K562 (cell line): ENCODE data around the gene ERLEC1. TPM values are rescaled to one million over a fixed set of nuclear protein-coding genes. Genes with fewer than 3 reads are reported as not detected.

Experiments used
- ATAC-seq: fragments of 200-7000 bp; cut with Tn5 transposase; 3 replicates; pipeline ENCODE4 v1.9.1; 2020; ENCODE audit warnings: moderate library complexity
- BruUV-seq: library from RNA; stranded (reverse); fragments of 400-500 nt; replicated peaks from 2 replicates; lab custom pipeline; 2021; lab: Mats Ljungman, UMichigan
- CTCF ChIA-PET: fragments of 300-600 bp; formaldehyde crosslinking; extraction: SDS; loops from one replicate; lab custom pipeline; 2021; ENCODE audit warnings: low intra/inter-chr PET ratio; lab: Yijun Ruan, JAX
- POLR2A ChIA-PET: fragments of 300-600, 350-650 bp; sonication (Branson Sonifier 250); formaldehyde crosslinking; extraction: SDS; loops from one replicate; lab custom pipeline; 2021; ENCODE audit warnings: antibody characterized with exemption, inconsistent platforms; lab: Yijun Ruan, JAX
- DNase-seq, 4 experiments: peaks; one replicate each; pipeline versions ENCODE4 v3.0.0 to v3.0.0-alpha.2; 2011 to 2018; ENCODE audit warnings: low spot score in 3 of 4, mixed read lengths in 3 of 4; ENCODE audit errors: extremely low read depth in 1 of 4
- FAIRE-seq: peaks from 2 replicates; lab custom pipeline; 2011; peaks lifted over from hg19 to GRCh38; lab: Jason Lieb, UNC
- H2AFZ ChIP-seq: 2 replicates; pipeline ENCODE4 v1.6.0; 2011; ENCODE audit warnings: low read depth, low read length, control low read depth, inconsistent platforms
- H3K27ac ChIP-seq: fragments of 200-600 bp; 3 replicates; pipeline ENCODE4 v1.8.0; 2011; ENCODE audit warnings: low read depth, mild to moderate bottlenecking, control low read depth, inconsistent platforms, low read length, moderate library complexity, mixed read lengths; ENCODE audit errors: extremely low read depth
- H3K27me3 ChIP-seq, 2 experiments: fragments of 300-600 bp in 1 of 2; 2 replicates in 1 of 2; 3 replicates in 1 of 2; pipeline versions ENCODE4 v1.6.0 to v1.8.0; 2011; ENCODE audit warnings: inconsistent platforms in 2 of 2, low read length in 2 of 2, mild to moderate bottlenecking in 1 of 2, mixed read lengths in 1 of 2, moderate library complexity in 1 of 2; ENCODE audit not compliant: control insufficient read depth in 2 of 2, insufficient read depth in 2 of 2
- H3K36me3 ChIP-seq: fragments of 300-600 bp; 3 replicates; pipeline ENCODE4 v1.8.0; 2011; ENCODE audit warnings: mild to moderate bottlenecking, low read length, inconsistent platforms; ENCODE audit not compliant: control insufficient read depth, insufficient read depth
- H3K4me1 ChIP-seq, 2 experiments: fragments of 200-600 bp in 1 of 2; replicated peaks in 1 of 2; 2 replicates in 1 of 2; 3 replicates in 1 of 2; pipeline versions ENCODE4 v1.5.1 to v1.8.0; 2011; ENCODE audit warnings: inconsistent platforms in 2 of 2, low read length in 2 of 2, mild to moderate bottlenecking in 1 of 2, mixed read lengths in 1 of 2, moderate library complexity in 1 of 2; ENCODE audit not compliant: control insufficient read depth in 2 of 2, insufficient read depth in 2 of 2
- H3K4me2 ChIP-seq: 2 replicates; pipeline ENCODE4 v1.6.1; 2011; ENCODE audit warnings: low read length, control low read depth, inconsistent platforms, mixed read lengths; ENCODE audit not compliant: insufficient read depth
- H3K4me3 ChIP-seq: fragments of 200-600 bp; sonication (generic), shearing (Covaris generic); 2 replicates; pipeline ENCODE4 v1.5.1; 2016; ENCODE audit warnings: control low read depth, inconsistent platforms
- H3K79me2 ChIP-seq: fragments of 200-600 bp; 3 replicates; pipeline ENCODE4 v1.8.0; 2011; ENCODE audit warnings: low read length, inconsistent platforms; ENCODE audit not compliant: control insufficient read depth, insufficient read depth
- H3K9ac ChIP-seq, 2 experiments: 2 replicates each; pipeline versions ENCODE4 v1.6.0 to v1.6.1; 2011; ENCODE audit warnings: low read depth in 2 of 2, low read length in 2 of 2, control low read depth in 1 of 2, inconsistent platforms in 1 of 2, mild to moderate bottlenecking in 1 of 2, mixed read lengths in 1 of 2; ENCODE audit not compliant: insufficient read depth in 1 of 2
- H3K9me1 ChIP-seq: one replicate; pipeline ENCODE4 v1.6.0; 2011; ENCODE audit warnings: inconsistent platforms, mild to moderate bottlenecking, low read length, moderate library complexity; ENCODE audit not compliant: control insufficient read depth, insufficient read depth
- H3K9me3 ChIP-seq: replicated peaks from 2 replicates; pipeline ENCODE4 v1.5.1; 2011; ENCODE audit warnings: low read depth, low read length, inconsistent platforms; ENCODE audit not compliant: control insufficient read depth, insufficient read depth
- H4K20me1 ChIP-seq: replicated peaks from 2 replicates; pipeline ENCODE4 v1.6.1; 2011; ENCODE audit warnings: low read length, inconsistent platforms, mixed read lengths; ENCODE audit not compliant: control insufficient read depth, insufficient read depth
- BRD9 ChIP-seq: fragments of 450-650 bp; IDR thresholded peaks from 2 replicates; pipeline ENCODE4 v1.6.1; 2018; ENCODE audit warnings: low read depth; ENCODE audit not compliant: partially characterized antibody
- CTCF ChIP-seq, 3 experiments: IDR thresholded peaks in 2 of 3; conservative IDR thresholded peaks in 1 of 3; 2 replicates each; pipeline ENCODE4 v1.5.1; 2011 to 2012; ENCODE audit warnings: low read length in 3 of 3, mild to moderate bottlenecking in 3 of 3, control low read depth in 2 of 3, improper control_type of control experiment in 1 of 3, inconsistent platforms in 1 of 3, low read depth in 1 of 3, mixed read lengths in 1 of 3, moderate library complexity in 1 of 3; ENCODE audit not compliant: insufficient read depth in 2 of 3
- DACH1 ChIP-seq: fragments of 450-650 bp; IDR thresholded peaks from 2 replicates; pipeline ENCODE4 v1.6.1; 2018; ENCODE audit not compliant: partially characterized antibody
- ELF1 ChIP-seq: fragments of 200-800 bp; sonication (Bioruptor generic); IDR thresholded peaks from 2 replicates; pipeline ENCODE4 v1.6.1; 2016; ENCODE audit warnings: missing genetic modification characterization, missing compliant biosample characterization
- ESRRB ChIP-seq: fragments of 250-450 bp; sonication (Bioruptor Pico); IDR thresholded peaks from 2 replicates; pipeline ENCODE4 v1.5.0; 2020; ENCODE audit warnings: mild to moderate bottlenecking, moderate library complexity, borderline replicate concordance
- GTF2E2 ChIP-seq: fragments of 200-800 bp; sonication (Bioruptor generic); IDR thresholded peaks from 2 replicates; pipeline ENCODE4 v1.6.1; 2016; ENCODE audit warnings: missing genetic modification characterization, missing compliant biosample characterization
- HMGXB4 ChIP-seq: sonication (generic); formaldehyde crosslinking; IDR thresholded peaks from 2 replicates; pipeline ENCODE4 v1.8.1; 2023; ENCODE audit warnings: mild to moderate bottlenecking, missing genetic modification reagents
- IRF2 ChIP-seq: sonication (generic); formaldehyde crosslinking; IDR thresholded peaks from 2 replicates; pipeline ENCODE4 v1.8.1; 2022; ENCODE audit warnings: mild to moderate bottlenecking, missing genetic modification reagents
- KLF16 ChIP-seq: IDR thresholded peaks from 2 replicates; pipeline ENCODE4 v1.6.1; 2016; ENCODE audit warnings: antibody characterized with exemption
- PCBP1 ChIP-seq: fragments of 200-400 bp; formaldehyde crosslinking; IDR thresholded peaks from 2 replicates; pipeline ENCODE4 v1.6.1; 2018; ENCODE audit warnings: mild to moderate bottlenecking, low read depth, low read length; ENCODE audit not compliant: poor library complexity, severe bottlenecking
- PHTF2 ChIP-seq: fragments of 250-450 bp; sonication (Bioruptor Pico); IDR thresholded peaks from 2 replicates; pipeline ENCODE4 v1.5.0; 2021; ENCODE audit warnings: mild to moderate bottlenecking
- RBM22 ChIP-seq: fragments of 200-400 bp; formaldehyde crosslinking; IDR thresholded peaks from 2 replicates; pipeline ENCODE4 v1.6.1; 2018; ENCODE audit warnings: low read length, low read depth; ENCODE audit not compliant: poor library complexity, severe bottlenecking
- TEAD1 ChIP-seq, 2 experiments: fragments of 450-650 bp in 1 of 2; sonication (generic) in 1 of 2; formaldehyde crosslinking; IDR thresholded peaks; 2 replicates each; pipeline versions ENCODE4 v1.4.0 to v1.8.0; 2020 to 2022; ENCODE audit warnings: mild to moderate bottlenecking in 2 of 2, missing genetic modification reagents in 1 of 2
- U2AF2 ChIP-seq: fragments of 200-400 bp; formaldehyde crosslinking; optimal IDR thresholded peaks from 2 replicates; pipeline ENCODE3; 2017; ENCODE audit warnings: low read depth, mild to moderate bottlenecking, low read length
- ZNF263 ChIP-seq: sonication (generic); formaldehyde crosslinking; IDR thresholded peaks from 2 replicates; pipeline ENCODE4 v1.8.0; 2022; ENCODE audit warnings: mild to moderate bottlenecking, missing genetic modification reagents, borderline replicate concordance
- ZNF277 ChIP-seq: fragments of 250-450 bp; sonication (Bioruptor Pico); IDR thresholded peaks from 2 replicates; pipeline ENCODE4 v1.8.0; 2022; ENCODE audit warnings: inconsistent platforms, mild to moderate bottlenecking, moderate library complexity, borderline replicate concordance
- ZNF3 ChIP-seq: fragments of 250-450 bp; sonication (Bioruptor Pico); IDR thresholded peaks from 2 replicates; pipeline ENCODE4 v1.5.0; 2021; ENCODE audit warnings: mild to moderate bottlenecking, moderate library complexity
- WGBS: fragments of 100-300 bp; shearing (Covaris generic); methylation state at CpG from one replicate; pipeline ENCODE4 v1.1.6; 2016; ENCODE audit warnings: low coverage, mixed read lengths; ENCODE audit not compliant: insufficient coverage; ENCODE audit errors: missing lambda C conversion rate; 5-methylcytosine and 5-hydroxymethylcytosine counted together
- in situ Hi-C: fragments of 300-500 bp; cut with MboI; formaldehyde crosslinking; loops from 4 replicates; pipeline ENCODE4 v1.15.0; 2018; ENCODE audit warnings: inconsistent platforms, mixed read lengths
- intact Hi-C: fragments of 100-400 bp; cut with micrococcal nuclease; formaldehyde crosslinking; loops from 2 replicates; pipeline ENCODE4 v1.14.2; 2022
- polyA plus RNA-seq, 8 experiments: library from polyadenylated mRNA; depleted of rRNA in 4 of 8; stranded (reverse) in 5 of 8; unstranded in 3 of 8; fragments of >200 nt; fragmentation: Nextera tagmentation in 2 of 8; fragmentation: Illumina TruSeq in 1 of 8; extraction: Ambion mirVana in 2 of 8; extraction: Trizol in 1 of 8; gene quantifications; 2 replicates each; pipeline versions ENCODE4 v1.2.1 to v1.2.3, GENCODE V29; 2011 to 2014; ENCODE audit warnings: inconsistent platforms in 1 of 8, missing spikeins in 1 of 8
- total RNA-seq, 7 experiments: library from RNA; depleted of rRNA in 6 of 7; stranded (reverse); fragments of >200 nt in 6 of 7; fragmentation: Illumina TruSeq in 2 of 7; extraction: Trizol in 2 of 7; gene quantifications; 2 replicates each; pipeline versions ENCODE4 v1.2.1 to v1.2.3, GENCODE V29; 2011 to 2021; ENCODE audit warnings: low replicate concordance in 1 of 7

ERLEC1 gene
- total and polyA plus RNA-seq, 9 of the 15 experiments (the other 6 are each of a cell fraction or from before 2014, with no cell fraction given) = 12.0 to 41.6 (median 30.6) TPM

- WGBS = 92% methylated on average over 2 of the region's 2 CpGs
- intact Hi-C loops = no loop called here
- POLR2A ChIA-PET = no interaction called here
- Histone ChIP-seq H3K4me3 (no peak overlapping the region), H3K9me3 (no peaks in the 10 kb centered on the region), H3K79me2 (no peaks in the 10 kb centered on the region), H4K20me1 (no peaks in the 10 kb centered on the region), H3K27ac (no peak overlapping the region), H3K27me3 (no peaks in the 10 kb centered on the region), H3K4me1 (no peaks in the 10 kb centered on the region), H2AFZ (no peak overlapping the region), H3K9ac (no peak overlapping the region), H3K9me1 (no peaks in the 10 kb centered on the region), H3K4me2 (no peak overlapping the region), H3K36me3 (peaks cover 83% of the 10 kb centered on the region)
- BruUV-seq = no TSS peak
- DNase-seq = no peak
- no peak for ATAC-seq
- CTCF ChIA-PET = no interaction called here
- TF ChIP-seq U2AF2 = no peak
- TF ChIP-seq IRF2 (CRISPR knock-in tag) = no peak
- no peak for TF ChIP-seq KLF16
- TF ChIP-seq ELF1 (tag) = no peak
- no peak for TF ChIP-seq GTF2E2 (tag)
- TF ChIP-seq BRD9 = no peak
- no peak for TF ChIP-seq RBM22
- TF ChIP-seq CTCF (IDR thresholded peaks at IDR 0.05 in 2 of 3, conservative IDR thresholded peaks at IDR 0.05 in 1 of 3; ENCODE audit: insufficient read depth in 2 of 3, low read depth in 1 of 3, low read length in 3 of 3) = no peak
- no peak for TF ChIP-seq ESRRB (CRISPR knock-in tag)
- TF ChIP-seq PHTF2 (CRISPR knock-in tag) = no peak
- TF ChIP-seq PCBP1 = no peak
- TF ChIP-seq TEAD1 (CRISPR knock-in tag; IDR thresholded peaks at IDR 0.05) = no peak
- no peak for TF ChIP-seq ZNF3 (CRISPR knock-in tag)
- TF ChIP-seq ZNF263 (CRISPR knock-in tag) = no peak
- TF ChIP-seq ZNF277 (CRISPR knock-in tag) = no peak
- TF ChIP-seq HMGXB4 = no peak
- TF ChIP-seq DACH1 = no peak
- in situ Hi-C loops = no loop called here
- FAIRE-seq = no peak
These were observed 78.4 kb downstream of the ERLEC1 start for GRCh38 chr2:53865264-53865663.
